Ovary (tissue), 9 donors: Measurements from ENCODE around the gene WDR6. TPM values are rescaled to one million over a fixed set of nuclear protein-coding genes. Genes with fewer than 3 reads are reported as not detected.

Experiments used
- DNase-seq, 5 donors: peaks; one replicate each; pipeline ENCODE4 v3.0.0-alpha.2; 2019 to 2020
- H3K27ac ChIP-seq, 2 donors: fragments of 200-600 bp; one replicate each; pipeline versions ENCODE4 v1.5.1 to v1.8.0; 2019 to 2022
- H3K27me3 ChIP-seq: fragments of 200-600 bp; one replicate; pipeline ENCODE4 v1.8.0; 2022
- H3K36me3 ChIP-seq: fragments of 200-600 bp; sonication (generic); one replicate; pipeline ENCODE4 v1.5.1; 2019
- H3K4me1 ChIP-seq: one replicate; pipeline ENCODE4 v1.8.1; 2013; ENCODE audit warnings: mild to moderate bottlenecking, moderate library complexity; ENCODE audit not compliant: insufficient read depth
- H3K4me3 ChIP-seq: fragments of 200-600 bp; sonication (generic); one replicate; pipeline ENCODE4 v1.5.1; 2017
- H3K9me3 ChIP-seq, 2 donors: fragments of 200-600 bp in 1 of 2; sonication (generic) in 1 of 2; one replicate each; pipeline versions ENCODE4 v1.5.1 to v1.8.1; 2013 to 2019; ENCODE audit warnings: mild to moderate bottlenecking in 1 of 2, moderate library complexity in 1 of 2
- CTCF ChIP-seq, 3 donors: fragments of 450-650 bp in 2 of 3; fragments of 200-600 bp in 1 of 3; IDR thresholded peaks; one replicate each; pipeline versions ENCODE4 v1.5.1 to v1.8.0; 2016 to 2022; ENCODE audit warnings: antibody characterized with exemption in 3 of 3, mild to moderate bottlenecking in 1 of 3
- EP300 ChIP-seq: sonication (generic); formaldehyde crosslinking; IDR thresholded peaks from one replicate; pipeline ENCODE4 v1.6.1; 2017; ENCODE audit warnings: antibody characterized with exemption
- POLR2A ChIP-seq: fragments of 450-650 bp; IDR thresholded peaks from one replicate; pipeline ENCODE4 v1.6.1; 2017; ENCODE audit warnings: antibody characterized with exemption, mild to moderate bottlenecking, moderate library complexity
- WGBS, 3 donors: extraction: QIAGEN DNeasy Blood & Tissue Kit in 1 of 3; methylation state at CpG; one replicate each; pipeline versions ENCODE4 v1.1.5 to v1.1.7; 2013 to 2017; 5-methylcytosine and 5-hydroxymethylcytosine counted together
- intact Hi-C, 4 donors: fragments of 100-400 bp; cut with DNase I; formaldehyde crosslinking; loops; one replicate each; pipeline versions ENCODE4 v1.11.0 to v1.15.1; 2022 to 2023
- polyA plus RNA-seq, 2 donors: library from polyadenylated mRNA; stranded (reverse); fragments of 200-250 nt in 1 of 2; fragments of 350-450 nt in 1 of 2; fragmentation: Illumina TruSeq in 1 of 2; extraction: RNeasy Lipid Tissue Mini Kit (QIAGEN cat#74804) in 1 of 2; gene quantifications; one replicate each; pipeline ENCODE4 v1.2.3, GENCODE V29; 2013 to 2014
- total RNA-seq, 7 donors: library from RNA; depleted of rRNA in 2 of 7; stranded (reverse); fragments of >200 nt in 2 of 7; fragmentation: NEBNext Ultra II Directional in 3 of 7; extraction: Animal tissue kit (Norgen Biotek cat#: 25700) in 3 of 7; gene quantifications; one replicate each; pipeline versions ENCODE4 v1.1.0 to v1.2.4, GENCODE V29; 2016 to 2023
- donor health status: DM: no; HTN: no; CAD: no; lungs with moderate emphysema.
- donor health status: DM: no; HTN: no; CAD: no.
- donor health status: Bipolar disorder and iron deficiency.
- donor health status: DM: yes; HTN: yes; CAD: no.
- donor health status: DM: no; HTN: no; CAD: no.
- donor health status: DM: yes; HTN: yes; CAD: no.

WDR6 gene
- total and polyA plus RNA-seq, 9 donors = 109 to 289 (median 196) TPM

- TF ChIP-seq CTCF (IDR thresholded peaks at IDR 0.05) = no peak
- TF ChIP-seq EP300 = no peak
- no peak for TF ChIP-seq POLR2A
- no peak overlapping the region for H3K4me3 ChIP-seq
- H3K27me3 ChIP-seq = no peaks in the 10 kb centered on the region
- intact Hi-C loops = loop anchor here in 1 of 4 donors (10.0 kb wide), 1 partner anchor 112 kb away; the partner anchor contains the start of gene ARIH2
- peak in 1 of 5 donors; percentile 26 for DNase-seq
- H3K9me3 ChIP-seq = no peaks in the 10 kb centered on the region
- WGBS, 3 donors = 86 to 91% (median 89%) methylated on average over 3 of the region's 3 CpGs
- peaks cover 9% of the 10 kb centered on the region for H3K4me1 ChIP-seq
- no peak overlapping the region for H3K27ac ChIP-seq
- no peaks in the 10 kb centered on the region for H3K36me3 ChIP-seq
These were observed 19.3 kb downstream of the WDR6 start for GRCh38 chr3:49026536-49026935.

- Histone ChIP-seq H3K36me3 (no peaks in the 10 kb centered on the region), H3K4me3 (no peak overlapping the region), H3K4me1 (peaks cover 8% of the 10 kb centered on the region), H3K27ac (peak overlapping the region in 1 of 2 donors; percentile 89), H3K9me3 (no peaks in the 10 kb centered on the region), H3K27me3 (no peaks in the 10 kb centered on the region)
- no peak for TF ChIP-seq POLR2A
- no peak for TF ChIP-seq CTCF (IDR thresholded peaks at IDR 0.05)
- TF ChIP-seq EP300 = no peak
- intact Hi-C loops = loop anchor here in 1 of 4 donors (10.0 kb wide), 1 partner anchor 113 kb away; the partner anchor contains the start of gene ARIH2
- 91 to 96% (median 92%) methylated on average over 9 of the region's 9 CpGs for WGBS, 3 donors
- DNase-seq = peak in 1 of 5 donors; percentile 23
These were observed 20.4 kb downstream of the WDR6 start for GRCh38 chr3:49027634-49028033.

- Histone ChIP-seq H3K4me1 (peaks cover 3% of the 10 kb centered on the region), H3K4me3 (no peak overlapping the region), H3K27me3 (no peaks in the 10 kb centered on the region), H3K27ac (peak overlapping the region; percentile 89 to 91), H3K36me3 (no peaks in the 10 kb centered on the region), H3K9me3 (no peaks in the 10 kb centered on the region)
- intact Hi-C loops = loop anchor here in 1 of 4 donors (10.0 kb wide), 1 partner anchor 113 kb away; the partner anchor contains the start of gene ARIH2
- WGBS, 3 donors = 71 to 72% (median 71%) methylated on average over 4 of the region's 4 CpGs
- DNase-seq = peak in 1 of 5 donors; percentile 31
- TF ChIP-seq EP300 (no peak), CTCF (IDR thresholded peaks at IDR 0.05) (no peak), POLR2A (no peak)
These were observed 21.1 kb downstream of the WDR6 start for GRCh38 chr3:49028298-49028672.

- Histone ChIP-seq H3K9me3 (no peaks in the 10 kb centered on the region), H3K27me3 (no peaks in the 10 kb centered on the region), H3K27ac (peak within 1 kb of the TSS; percentile 89 to 91), H3K4me1 (peaks cover 3% of the 10 kb centered on the region), H3K36me3 (no peaks in the 10 kb centered on the region), H3K4me3 (peak within 1 kb of the TSS; percentile 65)
- peak in 2 of 3 donors; percentile 42 to 45 for TF ChIP-seq CTCF (IDR thresholded peaks at IDR 0.05)
- TF ChIP-seq POLR2A = peak; percentile 99
- no peak for TF ChIP-seq EP300
- DNase-seq = peak; percentile 93 to 97 (median 95)
- WGBS, 3 donors = 1% methylated on average over 54 to 55 of the region's 55 CpGs
- intact Hi-C loops = loop anchor here in 1 of 4 donors (10.0 kb wide), 1 partner anchor 114 kb away; the partner anchor contains the start of gene ARIH2
These were observed 21.7 kb downstream of the WDR6 start, which contains the start of gene IMPDH2 for GRCh38 chr3:49028673-49029562. IMPDH2 (minus strand) TSS chr3:49029398; CDS start chr3:49029350, 48 bp downstream.
